MM.1S (cell line): ENCODE measurements around the gene CC2D2B.

Experiments used
- DNase-seq: peaks from one replicate; pipeline ENCODE4 v3.0.0-alpha.2; 2015
- H2AFZ ChIP-seq: fragments of 300-600 bp; sonication (generic); 2 replicates; pipeline ENCODE4 v1.6.0; 2016; ENCODE audit warnings: antibody characterized with exemption, low read length
- H3F3A ChIP-seq: fragments of 300-600 bp; sonication (generic); 2 replicates; pipeline ENCODE4 v1.6.1; 2016; ENCODE audit warnings: mild to moderate bottlenecking, antibody characterized with exemption, low read length, moderate library complexity, mixed read lengths; ENCODE audit not compliant: insufficient read depth
- H3K27ac ChIP-seq: fragments of 300-600 bp; sonication (generic); 2 replicates; pipeline ENCODE4 v1.5.1; 2016; ENCODE audit warnings: mild to moderate bottlenecking, low read length
- H3K27me3 ChIP-seq: fragments of 300-600 bp; sonication (generic); replicated peaks from 2 replicates; pipeline ENCODE4 v1.6.0; 2016; ENCODE audit warnings: low read length; ENCODE audit not compliant: insufficient read depth
- H3K36me3 ChIP-seq: fragments of 300-600 bp; sonication (generic); replicated peaks from 2 replicates; pipeline ENCODE4 v1.6.1; 2016; ENCODE audit warnings: mild to moderate bottlenecking, low read length, mixed read lengths; ENCODE audit not compliant: insufficient read depth
- H3K4me1 ChIP-seq: fragments of 300-600 bp; sonication (generic); 2 replicates; pipeline ENCODE4 v1.6.1; 2016; ENCODE audit warnings: low read length, mixed read lengths
- H3K4me2 ChIP-seq: fragments of 300-600 bp; sonication (generic); 2 replicates; pipeline ENCODE4 v1.6.0; 2016; ENCODE audit warnings: low read depth, low read length
- H3K4me3 ChIP-seq: fragments of 300-600 bp; sonication (generic); 2 replicates; pipeline ENCODE4 v1.5.1; 2016; ENCODE audit warnings: low read length, mixed read lengths
- H3K79me2 ChIP-seq: fragments of 300-600 bp; sonication (generic); 2 replicates; pipeline ENCODE4 v1.6.1; 2016; ENCODE audit warnings: mixed run types, low read length, mixed read lengths
- H3K9ac ChIP-seq: fragments of 300-600 bp; sonication (generic); 2 replicates; pipeline ENCODE4 v1.6.1; 2016; ENCODE audit warnings: low read length, mixed read lengths
- H3K9me2 ChIP-seq: fragments of 300-600 bp; sonication (generic); replicated peaks from 2 replicates; pipeline ENCODE4 v1.6.1; 2016; ENCODE audit warnings: mild to moderate bottlenecking, low read length, mixed read lengths; ENCODE audit not compliant: insufficient read depth
- H3K9me3 ChIP-seq: fragments of 300-600 bp; sonication (generic); replicated peaks from 2 replicates; pipeline ENCODE4 v1.6.1; 2016; ENCODE audit warnings: mild to moderate bottlenecking, low read length, mixed read lengths; ENCODE audit not compliant: insufficient read depth
- H4K20me1 ChIP-seq: fragments of 300-600 bp; sonication (generic); 2 replicates; pipeline ENCODE4 v1.6.1; 2016; ENCODE audit warnings: mild to moderate bottlenecking, low read length, moderate library complexity, mixed read lengths; ENCODE audit not compliant: insufficient read depth
- EZH2 ChIP-seq: fragments of 300-600 bp; sonication (generic); optimal IDR thresholded peaks from 2 replicates; pipeline ENCODE3; 2017; ENCODE audit warnings: low read depth, mild to moderate bottlenecking, antibody characterized with exemption, low read length, mixed read lengths
- EZH2phosphoT487 ChIP-seq: fragments of 300-600 bp; sonication (generic); IDR thresholded peaks from 2 replicates; pipeline ENCODE4 v1.6.1; 2018; ENCODE audit warnings: antibody characterized with exemption, low read length
- TF ChIP-seq, protein P1 (sequence below): fragments of 300-600 bp; sonication (generic); IDR thresholded peaks from 2 replicates; pipeline ENCODE4 v1.5.1; 2016; ENCODE audit warnings: antibody characterized with exemption, low read length, mixed read lengths

Gene CC2D2B

DNA sequence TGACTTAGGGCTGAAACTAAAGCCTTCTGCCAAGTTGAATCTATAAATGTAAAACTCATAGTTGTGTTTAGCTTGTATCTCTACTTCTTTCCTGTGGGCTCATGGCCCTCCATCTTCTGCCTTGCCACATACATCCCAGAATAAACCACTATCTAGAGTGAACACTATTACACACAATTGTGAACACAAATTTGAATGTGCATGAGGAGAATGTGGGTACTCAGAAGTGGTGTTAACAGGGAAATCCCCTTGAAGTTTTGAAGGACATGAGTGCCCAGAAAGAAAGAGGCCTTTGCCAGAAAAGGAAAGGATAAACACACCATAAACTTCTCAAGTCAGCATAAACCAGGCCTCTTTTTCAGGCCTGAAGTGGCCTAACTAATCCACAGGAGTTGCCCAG, 115.4 kb downstream of the CC2D2B start:
- Histone ChIP-seq H3K36me3 (no peaks in the 10 kb centered on the region), H3K9me3 (no peaks in the 10 kb centered on the region), H2AFZ (no peak overlapping the region), H3K4me1 (no peaks in the 10 kb centered on the region), H3K4me2 (no peak overlapping the region), H4K20me1 (no peaks in the 10 kb centered on the region), H3K4me3 (no peak overlapping the region), H3K9ac (no peak overlapping the region), H3K9me2 (no peaks in the 10 kb centered on the region), H3K27ac (no peak overlapping the region), H3K79me2 (no peaks in the 10 kb centered on the region), H3F3A (no peaks in the 10 kb centered on the region), H3K27me3 (no peaks in the 10 kb centered on the region)
- no peak for DNase-seq
- TF ChIP-seq EZH2phosphoT487 (no peak), EZH2 (no peak)

DNA sequence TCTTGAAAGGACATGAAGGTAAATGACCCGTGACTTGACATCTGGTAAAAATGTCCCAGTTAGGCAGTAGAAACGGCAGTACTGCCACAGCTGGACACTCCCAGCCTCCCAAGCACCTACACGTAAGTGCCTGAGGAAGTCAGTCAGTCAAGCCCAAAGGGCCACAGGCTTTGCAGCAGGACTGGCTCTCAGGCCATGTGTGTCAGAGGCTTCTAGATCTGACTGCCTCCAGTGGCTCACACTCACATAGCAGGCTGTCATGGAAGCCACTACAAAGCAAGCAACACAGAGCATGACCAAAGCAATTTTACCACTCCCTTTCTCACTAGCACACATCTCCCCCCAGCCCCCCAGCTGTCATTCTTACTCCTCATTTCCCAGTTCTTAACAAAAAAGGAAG, 117.8 kb downstream of the CC2D2B start:
- Histone ChIP-seq H3K9me3 (no peaks in the 10 kb centered on the region), H3K27ac (no peak overlapping the region), H3K9me2 (no peaks in the 10 kb centered on the region), H3K79me2 (no peaks in the 10 kb centered on the region), H3K27me3 (no peaks in the 10 kb centered on the region), H3K4me1 (no peaks in the 10 kb centered on the region), H3K4me3 (no peak overlapping the region), H3K36me3 (no peaks in the 10 kb centered on the region), H2AFZ (no peak overlapping the region), H3F3A (no peaks in the 10 kb centered on the region), H4K20me1 (no peaks in the 10 kb centered on the region), H3K9ac (no peak overlapping the region), H3K4me2 (no peak overlapping the region)
- TF ChIP-seq EZH2phosphoT487 = no peak
- TF ChIP-seq EZH2 = no peak
- TF ChIP-seq, protein P1, sequence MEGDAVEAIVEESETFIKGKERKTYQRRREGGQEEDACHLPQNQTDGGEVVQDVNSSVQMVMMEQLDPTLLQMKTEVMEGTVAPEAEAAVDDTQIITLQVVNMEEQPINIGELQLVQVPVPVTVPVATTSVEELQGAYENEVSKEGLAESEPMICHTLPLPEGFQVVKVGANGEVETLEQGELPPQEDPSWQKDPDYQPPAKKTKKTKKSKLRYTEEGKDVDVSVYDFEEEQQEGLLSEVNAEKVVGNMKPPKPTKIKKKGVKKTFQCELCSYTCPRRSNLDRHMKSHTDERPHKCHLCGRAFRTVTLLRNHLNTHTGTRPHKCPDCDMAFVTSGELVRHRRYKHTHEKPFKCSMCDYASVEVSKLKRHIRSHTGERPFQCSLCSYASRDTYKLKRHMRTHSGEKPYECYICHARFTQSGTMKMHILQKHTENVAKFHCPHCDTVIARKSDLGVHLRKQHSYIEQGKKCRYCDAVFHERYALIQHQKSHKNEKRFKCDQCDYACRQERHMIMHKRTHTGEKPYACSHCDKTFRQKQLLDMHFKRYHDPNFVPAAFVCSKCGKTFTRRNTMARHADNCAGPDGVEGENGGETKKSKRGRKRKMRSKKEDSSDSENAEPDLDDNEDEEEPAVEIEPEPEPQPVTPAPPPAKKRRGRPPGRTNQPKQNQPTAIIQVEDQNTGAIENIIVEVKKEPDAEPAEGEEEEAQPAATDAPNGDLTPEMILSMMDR = peak; percentile 20
- peak; percentile 18 for DNase-seq

DNA sequence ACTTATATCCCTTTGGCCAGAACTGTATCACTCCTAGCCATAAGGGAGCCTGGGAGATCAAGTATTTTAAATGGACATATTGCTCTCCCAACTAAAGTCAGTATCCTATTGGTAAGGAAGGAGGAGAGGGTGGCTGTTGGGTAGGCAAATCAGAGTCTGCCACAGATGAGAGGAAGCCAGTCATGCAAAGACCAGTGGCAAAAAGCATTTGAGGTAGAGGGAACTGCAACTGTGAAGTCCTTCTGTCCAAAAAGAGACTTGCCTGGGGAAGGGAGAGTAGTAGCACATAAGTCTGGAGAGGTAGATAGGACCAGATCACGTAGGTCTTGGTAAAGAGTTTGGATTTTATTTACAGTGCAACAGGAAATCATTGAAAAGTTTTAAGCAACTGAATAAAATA, 126.8 kb downstream of the CC2D2B start:
- no peak for DNase-seq
- Histone ChIP-seq H3K9me2 (no peaks in the 10 kb centered on the region), H3K9ac (no peak overlapping the region), H3K4me3 (no peak overlapping the region), H3K27me3 (no peaks in the 10 kb centered on the region), H3K79me2 (no peaks in the 10 kb centered on the region), H3K4me2 (no peak overlapping the region), H3K4me1 (no peaks in the 10 kb centered on the region), H3F3A (no peaks in the 10 kb centered on the region), H3K36me3 (no peaks in the 10 kb centered on the region), H2AFZ (no peak overlapping the region), H3K27ac (no peak overlapping the region), H3K9me3 (no peaks in the 10 kb centered on the region), H4K20me1 (no peaks in the 10 kb centered on the region)
- TF ChIP-seq EZH2phosphoT487 (no peak), EZH2 (no peak)
- TF ChIP-seq, protein P1 = no peak

DNA sequence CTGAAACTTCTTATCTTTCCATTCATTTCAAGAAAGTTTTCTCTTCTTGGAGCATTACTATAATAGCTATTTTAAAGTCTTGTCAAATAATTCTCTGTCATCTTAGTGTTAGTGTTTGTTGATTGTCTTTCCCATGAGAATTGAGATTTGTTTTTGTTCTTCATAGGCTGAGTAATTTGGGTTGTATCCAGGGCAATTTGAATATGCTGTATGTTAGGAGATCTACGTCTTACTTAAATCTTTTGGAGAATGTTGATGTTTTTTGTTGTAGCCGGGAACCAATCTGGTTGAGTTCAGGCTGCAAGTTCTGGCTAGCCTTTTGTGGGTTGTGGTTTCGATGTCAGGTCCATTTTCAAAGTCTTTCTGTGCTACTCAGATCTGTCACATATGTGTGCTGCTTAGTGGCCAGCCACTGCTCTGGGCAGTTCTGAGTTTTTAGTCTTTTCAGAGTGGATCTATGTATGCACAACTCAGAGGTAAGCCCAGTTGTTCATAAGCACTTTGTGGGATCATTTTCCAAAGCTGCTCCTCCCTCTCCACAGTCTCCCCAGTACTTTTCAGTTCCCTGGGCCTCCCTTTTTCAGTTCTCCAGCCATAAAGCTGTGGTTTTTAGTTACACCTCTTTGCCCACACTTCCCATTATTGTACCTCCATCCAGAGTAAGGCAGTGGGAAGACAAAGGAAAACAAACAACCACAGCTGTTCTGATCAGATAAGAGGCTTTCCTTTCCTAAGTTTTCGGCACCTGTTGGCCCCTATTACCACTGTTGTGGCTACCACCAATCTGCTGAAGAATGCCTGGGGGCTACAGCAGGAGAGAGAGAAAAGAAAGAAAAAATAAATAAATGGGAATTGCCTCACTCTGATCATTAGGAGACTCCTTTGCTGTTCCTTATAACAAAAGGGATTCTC, 131.0 kb downstream of the CC2D2B start:
- Histone ChIP-seq H3K27me3 (no peaks in the 10 kb centered on the region), H3K4me1 (no peaks in the 10 kb centered on the region), H2AFZ (no peak overlapping the region), H3K9me2 (no peaks in the 10 kb centered on the region), H3F3A (no peaks in the 10 kb centered on the region), H3K36me3 (no peaks in the 10 kb centered on the region), H3K79me2 (no peaks in the 10 kb centered on the region), H3K9me3 (no peaks in the 10 kb centered on the region), H3K9ac (no peak overlapping the region), H3K4me2 (no peak overlapping the region), H3K27ac (no peak overlapping the region), H4K20me1 (no peaks in the 10 kb centered on the region), H3K4me3 (no peak overlapping the region)
- TF ChIP-seq EZH2 (no peak), EZH2phosphoT487 (no peak)
- TF ChIP-seq, protein P1 = no peak
- no peak for DNase-seq
